Activated T-cell treated with anti-CD3 and anti-CD28 coated beads, Interleukin-2, amount 50 U/mL, for 72 hours (primary cell): Measurements from ENCODE around the gene LTBP3. TPM values are rescaled to one million over a fixed set of nuclear protein-coding genes. Genes with fewer than 3 reads are reported as not detected.

ENCODE experiments used
- ATAC-seq, 2 donors: fragments of 150-1000 bp; cut with Tn5 transposase; replicated peaks in 1 of 2; 2 replicates each; pipeline ENCODE4 v1.10.0; 2021; ENCODE audit warnings: moderate library complexity in 2 of 2, mild to moderate bottlenecking in 1 of 2
- DNase-seq, 2 donors: peaks; one replicate each; pipeline ENCODE4 v3.0.0; 2021 to 2022; ENCODE audit warnings: mixed read lengths in 1 of 2
- H3K27ac Mint-ChIP-seq: one replicate; pipeline ENCODE4 v1.8.0; 2022; ENCODE audit warnings: mild to moderate bottlenecking, moderate library complexity, mixed read lengths
- H3K27me3 Mint-ChIP-seq: one replicate; pipeline ENCODE4 v1.8.0; 2022; ENCODE audit warnings: low read depth, mixed read lengths
- H3K36me3 Mint-ChIP-seq, 2 donors: one replicate each; pipeline ENCODE4 v1.8.0; 2022; ENCODE audit warnings: mixed read lengths in 2 of 2, mild to moderate bottlenecking in 1 of 2; ENCODE audit not compliant: insufficient read depth in 2 of 2
- H3K4me1 Mint-ChIP-seq: one replicate; pipeline ENCODE4 v1.8.0; 2022; ENCODE audit warnings: low read depth, mixed read lengths
- H3K4me3 Mint-ChIP-seq, 2 donors: one replicate each; pipeline ENCODE4 v1.8.0; 2022; ENCODE audit warnings: mild to moderate bottlenecking in 2 of 2, mixed read lengths in 2 of 2, moderate library complexity in 2 of 2
- H3K9me3 Mint-ChIP-seq, 2 donors: one replicate each; pipeline ENCODE4 v1.8.0; 2022; ENCODE audit warnings: mixed read lengths in 2 of 2
- total RNA-seq, 2 donors: library from RNA; stranded (reverse); gene quantifications; one replicate each; pipeline ENCODE4 v1.2.3, GENCODE V29; 2022

The LTBP3 gene
- 100 to 1,000 TPM; 106 TPM for total RNA-seq

GRCh38 chr11:65558002-65558929, at the start of gene LTBP3:
Gene LTBP3 (minus strand): TSS chr11:65558359. CDS start chr11:65557959, 400 bp downstream.
- peak; percentile 33 to 44 for ATAC-seq
- peak; percentile 45 to 59 for DNase-seq
- H3K36me3 Mint-ChIP-seq: no peaks in the 10 kb centered on the region
- H3K4me1 Mint-ChIP-seq: peaks cover 68% of the 10 kb centered on the region
- H3K9me3 Mint-ChIP-seq: no peaks in the 10 kb centered on the region
- peak within 1 kb of the TSS; percentile 94 for H3K27ac Mint-ChIP-seq
- no peaks in the 10 kb centered on the region for H3K27me3 Mint-ChIP-seq
- H3K4me3 Mint-ChIP-seq: peak within 1 kb of the TSS; percentile 75 to 87

- no peaks in the 10 kb centered on the region for H3K27me3 Mint-ChIP-seq
- peaks cover 0 to 7% of the 10 kb centered on the region in 2 donors for H3K36me3 Mint-ChIP-seq
- DNase-seq: no peak
- H3K4me1 Mint-ChIP-seq: peaks cover 24% of the 10 kb centered on the region
- no peak overlapping the region for H3K4me3 Mint-ChIP-seq
- peak; percentile 52 to 54 for ATAC-seq
- no peaks in the 10 kb centered on the region for H3K9me3 Mint-ChIP-seq
- H3K27ac Mint-ChIP-seq: no peak overlapping the region
Measured at GRCh38 chr11:65606876-65607613, 48.9 kb upstream of the LTBP3 start.

GRCh38 chr11:65604258-65604657, 46.1 kb upstream of the LTBP3 start:
- ATAC-seq (no peak), DNase-seq (no peak)
- Mint-ChIP-seq H3K27ac (no peak overlapping the region), H3K4me1 (no peaks in the 10 kb centered on the region), H3K9me3 (no peaks in the 10 kb centered on the region), H3K36me3 (peaks cover 0 to 6% of the 10 kb centered on the region in 2 donors), H3K4me3 (no peak overlapping the region), H3K27me3 (no peaks in the 10 kb centered on the region)

- H3K4me3 Mint-ChIP-seq: no peak overlapping the region
- H3K36me3 Mint-ChIP-seq: peaks cover 0 to 6% of the 10 kb centered on the region in 2 donors
- no peaks in the 10 kb centered on the region for H3K27me3 Mint-ChIP-seq
- H3K4me1 Mint-ChIP-seq: peaks cover 9% of the 10 kb centered on the region
- H3K9me3 Mint-ChIP-seq: no peaks in the 10 kb centered on the region
- H3K27ac Mint-ChIP-seq: no peak overlapping the region
- no peak for DNase-seq
- no peak for ATAC-seq
Measured at GRCh38 chr11:65599955-65600246, 41.7 kb upstream of the LTBP3 start.

GRCh38 chr11:65599216-65599954, 41.2 kb upstream of the LTBP3 start:
- no peak for ATAC-seq
- no peak overlapping the region for H3K4me3 Mint-ChIP-seq

GRCh38 chr11:65598258-65598699, 40.1 kb upstream of the LTBP3 start:
- Mint-ChIP-seq H3K9me3 (no peaks in the 10 kb centered on the region), H3K4me3 (no peak overlapping the region), H3K4me1 (peaks cover 12% of the 10 kb centered on the region), H3K36me3 (peaks cover 0 to 3% of the 10 kb centered on the region in 2 donors), H3K27ac (no peak overlapping the region), H3K27me3 (no peaks in the 10 kb centered on the region)
- ATAC-seq (no peak), DNase-seq (no peak)

More at GRCh38 chr11:65599216-65599954, 41.2 kb upstream of the LTBP3 start:
- H3K9me3 Mint-ChIP-seq: no peaks in the 10 kb centered on the region
- no peak overlapping the region for H3K27ac Mint-ChIP-seq
- peaks cover 0 to 6% of the 10 kb centered on the region in 2 donors for H3K36me3 Mint-ChIP-seq
- DNase-seq: no peak
- H3K4me1 Mint-ChIP-seq: peaks cover 12% of the 10 kb centered on the region
- no peaks in the 10 kb centered on the region for H3K27me3 Mint-ChIP-seq

- DNase-seq: no peak
- Mint-ChIP-seq H3K27ac (no peak overlapping the region), H3K9me3 (no peaks in the 10 kb centered on the region), H3K27me3 (no peaks in the 10 kb centered on the region), H3K36me3 (peaks cover 0 to 3% of the 10 kb centered on the region in 2 donors), H3K4me1 (peaks cover 12% of the 10 kb centered on the region), H3K4me3 (no peak overlapping the region)
- no peak for ATAC-seq
Measured at GRCh38 chr11:65596520-65596919, 38.4 kb upstream of the LTBP3 start.

GRCh38 chr11:65595543-65596281, 37.6 kb upstream of the LTBP3 start, which contains the start of gene KCNK7:
Gene KCNK7 (minus strand): TSS chr11:65595800. CDS start chr11:65595772, 28 bp downstream.
- H3K36me3 Mint-ChIP-seq: peaks cover 0 to 4% of the 10 kb centered on the region in 2 donors

GRCh38 chr11:65595131-65595530, 37.0 kb upstream of the LTBP3 start:
- peaks cover 0 to 7% of the 10 kb centered on the region in 2 donors for H3K36me3 Mint-ChIP-seq
- no peaks in the 10 kb centered on the region for H3K27me3 Mint-ChIP-seq
- no peak overlapping the region for H3K27ac Mint-ChIP-seq
- H3K4me3 Mint-ChIP-seq: no peak overlapping the region
- no peaks in the 10 kb centered on the region for H3K9me3 Mint-ChIP-seq
- DNase-seq: no peak
- ATAC-seq: peak; percentile 3 to 5
- H3K4me1 Mint-ChIP-seq: peaks cover 12% of the 10 kb centered on the region

More at GRCh38 chr11:65595543-65596281, 37.6 kb upstream of the LTBP3 start, which contains the start of gene KCNK7:
- DNase-seq (no peak), ATAC-seq (peak; percentile 3 to 16)
- Mint-ChIP-seq H3K27ac (no peak within 1 kb of the TSS), H3K4me1 (peaks cover 12% of the 10 kb centered on the region), H3K4me3 (no peak within 1 kb of the TSS), H3K27me3 (no peaks in the 10 kb centered on the region), H3K9me3 (no peaks in the 10 kb centered on the region)

- DNase-seq (peak; percentile 44 to 64), ATAC-seq (peak; percentile 30 to 38)
- Mint-ChIP-seq H3K9me3 (no peaks in the 10 kb centered on the region), H3K4me3 (no peak overlapping the region), H3K27ac (no peak overlapping the region), H3K27me3 (no peaks in the 10 kb centered on the region), H3K36me3 (peaks cover 0 to 4% of the 10 kb centered on the region in 2 donors), H3K4me1 (peaks cover 23% of the 10 kb centered on the region)
Measured at GRCh38 chr11:65593518-65594414, 35.6 kb upstream of the LTBP3 start.

GRCh38 chr11:65592858-65593517, 34.8 kb upstream of the LTBP3 start:
- Mint-ChIP-seq H3K36me3 (peaks cover 0 to 7% of the 10 kb centered on the region in 2 donors), H3K9me3 (no peaks in the 10 kb centered on the region), H3K27ac (no peak overlapping the region), H3K4me1 (peaks cover 31% of the 10 kb centered on the region), H3K4me3 (no peak overlapping the region), H3K27me3 (no peaks in the 10 kb centered on the region)
- DNase-seq (no peak), ATAC-seq (no peak)
